KG1 (cell line): ENCODE data around the gene NAA35.

Experiments used
- DNase-seq: peaks from one replicate; lab custom pipeline; 2025; lab: John Stamatoyannopoulos, UW

Gene NAA35

GRCh38 chr9:86062845-86063693 is 122.1 kb downstream of the NAA35 start:
- DNase-seq, result no peak

DNA sequence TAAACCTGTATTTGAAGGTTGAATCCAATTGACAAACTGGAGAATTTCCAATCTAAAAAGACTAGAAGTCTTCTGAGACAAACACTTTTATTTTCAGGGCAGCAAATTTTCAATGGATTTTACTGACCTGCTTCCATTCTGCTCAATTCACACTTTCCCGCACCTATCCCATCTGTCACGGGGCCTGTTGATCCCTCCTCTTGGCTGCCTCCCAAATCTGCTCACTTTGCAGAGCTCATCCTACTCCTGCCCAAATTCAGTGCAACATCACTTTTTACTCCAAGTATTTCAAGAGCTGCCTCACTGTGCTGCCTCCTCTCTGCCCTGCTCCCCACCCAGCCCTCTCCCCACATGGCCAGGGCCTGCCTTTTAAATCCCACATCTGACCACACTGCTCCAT is 123.3 kb downstream of the NAA35 start:
- no peak for DNase-seq

DNA sequence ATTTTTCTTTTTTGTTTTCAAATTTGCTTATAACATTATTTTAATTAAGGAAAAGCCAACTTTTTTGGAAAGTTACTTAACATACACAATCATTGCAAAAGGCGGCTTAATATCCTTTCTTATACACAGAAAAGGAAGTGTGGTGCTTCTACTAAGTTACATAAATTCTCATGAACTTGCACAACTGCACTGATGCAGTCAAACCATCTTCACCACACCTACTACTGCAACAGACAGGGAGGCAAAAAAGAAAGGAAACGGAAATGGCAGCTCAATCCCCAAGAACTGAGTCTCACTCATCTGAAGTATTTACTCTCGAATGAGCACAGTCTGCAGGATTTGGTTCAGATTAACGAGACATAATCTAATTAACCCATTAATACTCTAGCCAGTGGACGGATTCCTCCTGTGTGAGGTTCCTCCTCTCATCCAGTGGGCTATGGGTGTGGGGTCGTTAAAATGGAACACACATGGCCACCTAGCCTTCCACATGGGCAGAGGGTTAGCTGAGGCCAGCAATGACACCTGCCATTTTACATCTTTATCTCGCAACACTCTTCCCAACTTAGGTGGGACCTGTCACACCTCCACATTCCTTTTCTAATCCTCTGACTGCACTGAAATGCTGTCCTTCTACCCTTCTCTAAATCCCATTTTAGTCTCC is 128.4 kb downstream of the NAA35 start:
- no peak for DNase-seq
